Chondrocyte (in vitro differentiated cells): ENCODE data around the gene CCDC69. TPM values are rescaled to one million over a fixed set of nuclear protein-coding genes. Genes with fewer than 3 reads are reported as not detected.

Source experiments
- DNase-seq: peaks from one replicate; pipeline ENCODE4 v3.0.0; 2021; ENCODE audit warnings: mixed read lengths, low spot score
- H3K27ac Mint-ChIP-seq: one replicate; pipeline ENCODE4 v1.8.0; 2021; ENCODE audit warnings: mild to moderate bottlenecking, moderate library complexity, mixed read lengths; ENCODE audit not compliant: unreplicated experiment
- H3K27me3 Mint-ChIP-seq: 2 replicates; pipeline ENCODE4 v1.8.0; 2021; ENCODE audit warnings: low read depth, mixed read lengths
- H3K36me3 Mint-ChIP-seq: 2 replicates; pipeline ENCODE4 v1.8.0; 2021; ENCODE audit warnings: low read depth, mixed read lengths
- H3K4me1 Mint-ChIP-seq: 2 replicates; pipeline ENCODE4 v1.8.0; 2021; ENCODE audit warnings: low read depth, mild to moderate bottlenecking, mixed read lengths
- H3K4me3 Mint-ChIP-seq: one replicate; pipeline ENCODE4 v1.8.0; 2021; ENCODE audit warnings: mild to moderate bottlenecking, moderate library complexity, mixed read lengths; ENCODE audit not compliant: unreplicated experiment
- H3K9me3 Mint-ChIP-seq: 2 replicates; pipeline ENCODE4 v1.8.0; 2021; ENCODE audit warnings: low read depth, mixed read lengths
- total RNA-seq: library from RNA; stranded (reverse); gene quantifications from 3 replicates; pipeline ENCODE4 v1.2.1, GENCODE V29; 2021
- TF ChIP-seq, protein P1 (sequence below): fragments of 200-600 bp; sonication (generic); IDR thresholded peaks from 2 replicates; pipeline ENCODE4 v1.5.0; 2021; ENCODE audit warnings: antibody characterized with exemption, mild to moderate bottlenecking, moderate library complexity

Gene CCDC69
- total RNA-seq, 1 donor from 2014 or later: 1.3 TPM

GRCh38 chr5:151192626-151193025, 31.3 kb downstream of the CCDC69 start:
- Mint-ChIP-seq H3K4me1 (peaks cover 8% of the 10 kb centered on the region), H3K27me3 (no peaks in the 10 kb centered on the region), H3K9me3 (peaks cover 28% of the 10 kb centered on the region), H3K27ac (no peak overlapping the region), H3K36me3 (peaks cover 5% of the 10 kb centered on the region), H3K4me3 (no peak overlapping the region)
- DNase-seq: no peak
- TF ChIP-seq, protein P1, sequence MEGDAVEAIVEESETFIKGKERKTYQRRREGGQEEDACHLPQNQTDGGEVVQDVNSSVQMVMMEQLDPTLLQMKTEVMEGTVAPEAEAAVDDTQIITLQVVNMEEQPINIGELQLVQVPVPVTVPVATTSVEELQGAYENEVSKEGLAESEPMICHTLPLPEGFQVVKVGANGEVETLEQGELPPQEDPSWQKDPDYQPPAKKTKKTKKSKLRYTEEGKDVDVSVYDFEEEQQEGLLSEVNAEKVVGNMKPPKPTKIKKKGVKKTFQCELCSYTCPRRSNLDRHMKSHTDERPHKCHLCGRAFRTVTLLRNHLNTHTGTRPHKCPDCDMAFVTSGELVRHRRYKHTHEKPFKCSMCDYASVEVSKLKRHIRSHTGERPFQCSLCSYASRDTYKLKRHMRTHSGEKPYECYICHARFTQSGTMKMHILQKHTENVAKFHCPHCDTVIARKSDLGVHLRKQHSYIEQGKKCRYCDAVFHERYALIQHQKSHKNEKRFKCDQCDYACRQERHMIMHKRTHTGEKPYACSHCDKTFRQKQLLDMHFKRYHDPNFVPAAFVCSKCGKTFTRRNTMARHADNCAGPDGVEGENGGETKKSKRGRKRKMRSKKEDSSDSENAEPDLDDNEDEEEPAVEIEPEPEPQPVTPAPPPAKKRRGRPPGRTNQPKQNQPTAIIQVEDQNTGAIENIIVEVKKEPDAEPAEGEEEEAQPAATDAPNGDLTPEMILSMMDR: no peak

- TF ChIP-seq, protein P1: no peak
- Mint-ChIP-seq H3K27me3 (peaks cover 3% of the 10 kb centered on the region), H3K36me3 (peaks cover 5% of the 10 kb centered on the region), H3K4me3 (no peak overlapping the region), H3K9me3 (peaks cover 28% of the 10 kb centered on the region), H3K27ac (no peak overlapping the region), H3K4me1 (peaks cover 8% of the 10 kb centered on the region)
- DNase-seq: no peak
Observed at GRCh38 chr5:151191661-151192060, 32.2 kb downstream of the CCDC69 start.

GRCh38 chr5:151189151-151189550, 34.7 kb downstream of the CCDC69 start:
- no peak overlapping the region for H3K4me3 Mint-ChIP-seq
- no peaks in the 10 kb centered on the region for H3K4me1 Mint-ChIP-seq
- peaks cover 3% of the 10 kb centered on the region for H3K27me3 Mint-ChIP-seq
- TF ChIP-seq, protein P1: no peak
- DNase-seq: no peak
- peaks cover 28% of the 10 kb centered on the region for H3K9me3 Mint-ChIP-seq
- H3K27ac Mint-ChIP-seq: no peak overlapping the region
- peaks cover 5% of the 10 kb centered on the region for H3K36me3 Mint-ChIP-seq

- Mint-ChIP-seq H3K36me3 (peaks cover 5% of the 10 kb centered on the region), H3K4me1 (peaks cover 2% of the 10 kb centered on the region), H3K27ac (no peak overlapping the region), H3K9me3 (peaks cover 22% of the 10 kb centered on the region), H3K4me3 (no peak overlapping the region), H3K27me3 (peaks cover 3% of the 10 kb centered on the region)
- TF ChIP-seq, protein P1: no peak
- no peak for DNase-seq
Observed at GRCh38 chr5:151186538-151186937, 37.4 kb downstream of the CCDC69 start.

DNA sequence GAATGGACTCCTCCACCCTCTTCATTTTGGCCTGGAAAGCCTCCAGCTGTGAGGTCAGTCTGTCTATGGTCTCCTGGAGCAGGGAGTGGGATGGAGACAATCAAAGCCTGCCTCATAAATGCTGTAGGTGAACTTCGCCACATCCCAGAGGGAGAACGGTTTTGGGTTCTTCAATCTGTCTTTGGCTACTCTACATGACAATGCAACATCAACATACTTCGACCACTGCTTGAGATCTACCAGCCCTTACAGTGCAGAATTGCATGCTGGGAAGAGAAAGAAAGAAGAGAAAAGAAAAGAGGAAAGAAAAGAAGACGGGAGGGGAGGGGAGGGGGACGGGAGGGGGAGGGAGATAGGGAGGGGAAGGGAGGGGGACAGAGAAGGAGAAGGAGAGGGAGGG, 37.8 kb downstream of the CCDC69 start:
- Mint-ChIP-seq H3K27me3 (peaks cover 3% of the 10 kb centered on the region), H3K36me3 (peaks cover 5% of the 10 kb centered on the region), H3K9me3 (peaks cover 17% of the 10 kb centered on the region), H3K27ac (no peak overlapping the region), H3K4me1 (peaks cover 2% of the 10 kb centered on the region), H3K4me3 (no peak overlapping the region)
- TF ChIP-seq, protein P1: no peak
- no peak for DNase-seq
